Activated T-cell treated with anti-CD3 and anti-CD28 coated beads, Interleukin-2, amount 50 U/mL, for 72 hours (primary cell): Measurements from ENCODE around the gene CALHM3. TPM values are rescaled to one million over a fixed set of nuclear protein-coding genes. Genes with fewer than 3 reads are reported as not detected.

ENCODE experiments used
- ATAC-seq, 2 donors: fragments of 150-1000 bp; cut with Tn5 transposase; replicated peaks in 1 of 2; 2 replicates each; pipeline ENCODE4 v1.10.0; 2021; ENCODE audit warnings: moderate library complexity in 2 of 2, mild to moderate bottlenecking in 1 of 2
- DNase-seq, 2 donors: peaks; one replicate each; pipeline ENCODE4 v3.0.0; 2021 to 2022; ENCODE audit warnings: mixed read lengths in 1 of 2
- H3K27ac Mint-ChIP-seq: one replicate; pipeline ENCODE4 v1.8.0; 2022; ENCODE audit warnings: mild to moderate bottlenecking, moderate library complexity, mixed read lengths
- H3K27me3 Mint-ChIP-seq: one replicate; pipeline ENCODE4 v1.8.0; 2022; ENCODE audit warnings: low read depth, mixed read lengths
- H3K36me3 Mint-ChIP-seq, 2 donors: one replicate each; pipeline ENCODE4 v1.8.0; 2022; ENCODE audit warnings: mixed read lengths in 2 of 2, mild to moderate bottlenecking in 1 of 2; ENCODE audit not compliant: insufficient read depth in 2 of 2
- H3K4me1 Mint-ChIP-seq: one replicate; pipeline ENCODE4 v1.8.0; 2022; ENCODE audit warnings: low read depth, mixed read lengths
- H3K4me3 Mint-ChIP-seq, 2 donors: one replicate each; pipeline ENCODE4 v1.8.0; 2022; ENCODE audit warnings: mild to moderate bottlenecking in 2 of 2, mixed read lengths in 2 of 2, moderate library complexity in 2 of 2
- H3K9me3 Mint-ChIP-seq, 2 donors: one replicate each; pipeline ENCODE4 v1.8.0; 2022; ENCODE audit warnings: mixed read lengths in 2 of 2
- total RNA-seq, 2 donors: library from RNA; stranded (reverse); gene quantifications; one replicate each; pipeline ENCODE4 v1.2.3, GENCODE V29; 2022

The CALHM3 gene
- total RNA-seq, 2 donors from 2014 or later, result not detected

- DNase-seq (peak; percentile 17 to 51), ATAC-seq (peak; percentile 50 to 72)
- no peaks in the 10 kb centered on the region for H3K36me3 Mint-ChIP-seq
- no peaks in the 10 kb centered on the region for H3K27me3 Mint-ChIP-seq
- H3K27ac Mint-ChIP-seq, result peak overlapping the region; percentile 23
- no peaks in the 10 kb centered on the region for H3K9me3 Mint-ChIP-seq
- no peak overlapping the region for H3K4me3 Mint-ChIP-seq
- peaks cover 24% of the 10 kb centered on the region for H3K4me1 Mint-ChIP-seq
Observed at GRCh38 chr10:103476046-103476768, 2.8 kb downstream of the CALHM3 start.

DNA sequence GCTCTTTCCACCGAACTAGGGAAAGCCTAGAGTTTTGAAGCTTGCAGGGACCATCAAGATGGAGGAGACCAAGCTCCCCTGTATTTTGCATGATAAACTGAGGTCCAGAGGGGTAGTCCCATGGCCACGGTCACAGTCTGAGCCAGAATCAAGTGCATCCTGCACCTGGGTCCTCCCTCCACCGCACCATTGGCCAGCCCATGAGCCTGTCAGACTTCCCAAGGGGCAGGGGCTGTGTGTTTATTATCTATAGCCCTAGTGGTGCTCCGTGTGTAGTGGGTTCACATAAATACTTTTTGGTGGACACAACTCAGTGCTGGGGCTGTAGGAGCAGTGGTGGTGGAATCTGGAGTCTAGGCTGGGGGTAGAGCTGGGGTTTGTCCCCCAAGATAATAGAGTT is 3.6 kb downstream of the CALHM3 start:
- H3K4me1 Mint-ChIP-seq, result peaks cover 32% of the 10 kb centered on the region
- ATAC-seq (no peak), DNase-seq (no peak)
- no peaks in the 10 kb centered on the region for H3K9me3 Mint-ChIP-seq
- H3K4me3 Mint-ChIP-seq, result no peak overlapping the region
- no peak overlapping the region for H3K27ac Mint-ChIP-seq
- H3K27me3 Mint-ChIP-seq, result peaks cover 3% of the 10 kb centered on the region
- H3K36me3 Mint-ChIP-seq, result no peaks in the 10 kb centered on the region

DNA sequence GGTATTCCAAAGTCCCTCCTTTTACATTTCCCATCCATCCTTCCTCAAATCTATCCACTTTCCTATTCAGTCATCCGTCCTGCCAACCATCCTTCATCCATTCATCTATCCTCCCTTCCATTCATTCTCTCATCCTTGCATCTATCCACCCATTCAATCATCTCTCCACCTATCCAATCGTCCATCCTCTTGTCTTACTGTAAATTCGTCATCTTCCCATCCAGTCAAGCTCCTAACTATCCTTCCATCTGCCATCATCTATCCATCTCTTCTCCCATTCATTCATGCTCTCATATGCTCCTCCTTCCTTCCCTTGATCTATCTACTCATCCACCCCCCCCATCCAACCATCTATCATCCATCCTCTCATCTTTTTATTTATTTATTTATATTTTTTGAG is 5.0 kb downstream of the CALHM3 start:
- no peak overlapping the region for H3K4me3 Mint-ChIP-seq
- H3K27me3 Mint-ChIP-seq, result peaks cover 8% of the 10 kb centered on the region
- H3K36me3 Mint-ChIP-seq, result no peaks in the 10 kb centered on the region
- no peak for ATAC-seq
- no peak for DNase-seq
- H3K27ac Mint-ChIP-seq, result no peak overlapping the region
- H3K4me1 Mint-ChIP-seq, result peaks cover 35% of the 10 kb centered on the region
- no peaks in the 10 kb centered on the region for H3K9me3 Mint-ChIP-seq

GRCh38 chr10:103473261-103473671 is 5.8 kb downstream of the CALHM3 start:
- H3K4me1 Mint-ChIP-seq, result peaks cover 35% of the 10 kb centered on the region
- no peak overlapping the region for H3K4me3 Mint-ChIP-seq
- no peak overlapping the region for H3K27ac Mint-ChIP-seq
- no peak for ATAC-seq
- H3K36me3 Mint-ChIP-seq, result no peaks in the 10 kb centered on the region
- peaks cover 8% of the 10 kb centered on the region for H3K27me3 Mint-ChIP-seq
- no peaks in the 10 kb centered on the region for H3K9me3 Mint-ChIP-seq
- no peak for DNase-seq

DNA sequence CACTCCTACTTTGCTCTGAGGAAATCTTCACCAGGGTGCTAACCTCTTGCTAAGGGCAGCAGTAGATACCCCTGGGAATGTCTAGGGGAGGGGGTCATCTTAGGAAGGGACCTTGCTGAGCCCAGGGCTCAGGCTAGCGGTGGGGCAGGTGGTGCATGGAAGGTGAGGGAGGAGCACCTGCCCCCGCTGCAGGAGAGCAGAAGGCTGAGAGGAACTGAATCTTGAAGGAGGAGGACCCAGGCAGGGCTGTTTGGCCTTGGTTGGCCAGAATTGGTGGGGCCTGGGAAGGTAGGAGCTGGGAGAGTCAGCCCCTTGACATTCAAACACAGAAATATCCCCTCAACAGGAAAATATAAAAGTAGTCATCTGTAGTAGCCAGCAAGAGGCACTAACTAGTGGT is 7.0 kb downstream of the CALHM3 start:
- no peak for DNase-seq
- Mint-ChIP-seq H3K27ac (peak overlapping the region; percentile 34), H3K4me3 (peak overlapping the region; percentile 38 to 74), H3K27me3 (peaks cover 8% of the 10 kb centered on the region), H3K4me1 (peaks cover 35% of the 10 kb centered on the region), H3K36me3 (no peaks in the 10 kb centered on the region), H3K9me3 (no peaks in the 10 kb centered on the region)
- no peak for ATAC-seq

GRCh38 chr10:103470761-103471653 is 8.0 kb downstream of the CALHM3 start:
- Mint-ChIP-seq H3K27ac (peak overlapping the region; percentile 34), H3K27me3 (peaks cover 8% of the 10 kb centered on the region), H3K4me1 (peaks cover 34% of the 10 kb centered on the region), H3K36me3 (no peaks in the 10 kb centered on the region), H3K9me3 (no peaks in the 10 kb centered on the region), H3K4me3 (peak overlapping the region; percentile 56 to 74)
- peak; percentile 68 to 73 for DNase-seq
- peak; percentile 92 for ATAC-seq

DNA sequence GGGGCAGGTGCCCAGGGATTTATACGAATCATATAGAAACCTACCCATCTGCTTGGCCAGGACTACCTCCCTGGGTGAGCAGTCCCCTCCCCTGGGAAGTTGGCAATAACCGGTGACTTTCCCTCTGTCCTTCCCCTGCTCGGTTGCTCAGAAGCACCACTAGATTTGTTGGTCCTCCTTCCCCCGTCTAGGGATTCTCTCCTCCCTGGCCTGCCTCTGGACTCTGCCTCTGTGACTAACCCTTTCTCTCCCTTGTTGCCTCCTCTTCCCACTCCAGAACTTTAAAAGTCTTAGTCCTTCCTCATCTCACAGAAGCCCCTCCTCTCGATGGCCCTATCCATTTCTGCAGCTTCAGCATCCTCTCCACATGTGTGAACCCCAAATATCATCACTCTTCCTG is 9.8 kb downstream of the CALHM3 start:
- ATAC-seq (no peak), DNase-seq (no peak)
- H3K27ac Mint-ChIP-seq, result no peak overlapping the region
- H3K4me3 Mint-ChIP-seq, result no peak overlapping the region
- H3K9me3 Mint-ChIP-seq, result no peaks in the 10 kb centered on the region
- H3K27me3 Mint-ChIP-seq, result peaks cover 8% of the 10 kb centered on the region
- H3K36me3 Mint-ChIP-seq, result no peaks in the 10 kb centered on the region
- H3K4me1 Mint-ChIP-seq, result peaks cover 32% of the 10 kb centered on the region

- peaks cover 8% of the 10 kb centered on the region for H3K27me3 Mint-ChIP-seq
- no peak overlapping the region for H3K4me3 Mint-ChIP-seq
- no peaks in the 10 kb centered on the region for H3K9me3 Mint-ChIP-seq
- ATAC-seq (no peak), DNase-seq (no peak)
- H3K36me3 Mint-ChIP-seq, result no peaks in the 10 kb centered on the region
- no peak overlapping the region for H3K27ac Mint-ChIP-seq
- H3K4me1 Mint-ChIP-seq, result peaks cover 29% of the 10 kb centered on the region
Observed at GRCh38 chr10:103467406-103467805, 11.6 kb downstream of the CALHM3 start.

DNA sequence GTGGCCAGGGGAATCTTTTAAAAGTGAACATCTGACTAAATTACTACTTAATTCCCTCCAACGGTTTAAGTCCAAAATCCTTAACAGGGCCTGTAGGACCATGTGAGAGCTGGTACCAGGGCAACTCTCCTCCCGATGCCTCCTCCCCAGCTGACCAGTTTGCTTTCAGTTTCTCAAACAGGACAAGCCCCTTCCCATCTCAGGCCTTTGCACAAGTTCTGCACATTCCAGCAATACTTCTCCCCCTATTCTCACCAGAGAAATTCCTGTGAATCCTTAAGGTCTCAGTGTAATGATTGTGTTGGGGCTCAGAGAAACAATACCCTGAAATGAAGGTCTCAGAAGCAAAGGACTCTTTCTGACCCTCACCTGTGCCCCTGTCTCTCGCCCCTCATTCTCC is 12.3 kb downstream of the CALHM3 start:
- Mint-ChIP-seq H3K4me3 (no peak overlapping the region), H3K27ac (no peak overlapping the region), H3K9me3 (no peaks in the 10 kb centered on the region), H3K27me3 (peaks cover 8% of the 10 kb centered on the region), H3K4me1 (peaks cover 22% of the 10 kb centered on the region), H3K36me3 (no peaks in the 10 kb centered on the region)
- DNase-seq (no peak), ATAC-seq (no peak)

DNA sequence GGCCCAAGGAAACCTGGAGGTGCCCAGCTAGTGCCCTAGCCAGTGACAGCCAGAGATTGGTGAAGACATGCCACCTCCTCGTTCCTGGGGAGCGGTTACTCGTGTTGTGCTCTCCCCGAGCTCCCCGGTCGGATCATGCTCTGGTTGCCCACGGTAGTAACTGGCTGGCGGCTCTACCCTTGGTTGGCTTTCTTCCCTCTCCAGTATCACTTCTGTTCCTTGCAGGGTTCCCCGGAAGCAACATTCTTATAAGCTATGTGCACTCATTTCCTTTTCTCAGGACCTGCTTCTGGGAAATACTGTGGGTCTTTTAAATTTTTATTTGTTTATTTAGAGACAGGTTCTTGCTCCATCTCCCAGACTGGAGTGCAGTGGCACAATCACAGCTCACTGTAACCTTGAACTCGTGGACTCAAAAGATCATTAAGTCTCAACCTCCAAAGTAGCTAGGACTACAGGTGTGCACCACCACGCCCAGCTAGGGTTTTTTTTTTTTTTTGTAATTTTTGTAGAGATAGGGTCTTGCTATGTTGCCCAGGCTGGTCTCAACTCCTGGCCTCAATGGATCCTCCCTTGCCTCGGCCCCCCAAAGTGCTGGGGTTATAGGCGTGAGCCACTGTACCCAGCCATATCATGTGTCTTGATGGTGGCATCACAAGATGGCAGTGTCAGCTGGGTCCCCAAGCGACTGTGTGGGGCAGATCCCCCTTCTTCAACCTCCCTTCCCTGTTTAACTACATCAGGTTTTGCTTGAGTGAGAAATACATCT is 13.4 kb downstream of the CALHM3 start:
- Mint-ChIP-seq H3K27me3 (peaks cover 6% of the 10 kb centered on the region), H3K4me3 (no peak overlapping the region), H3K4me1 (peaks cover 11% of the 10 kb centered on the region), H3K36me3 (no peaks in the 10 kb centered on the region), H3K9me3 (no peaks in the 10 kb centered on the region), H3K27ac (no peak overlapping the region)
- ATAC-seq (no peak), DNase-seq (no peak)

GRCh38 chr10:103463499-103463898 is 15.5 kb downstream of the CALHM3 start:
- H3K4me3 Mint-ChIP-seq, result no peak overlapping the region
- no peaks in the 10 kb centered on the region for H3K36me3 Mint-ChIP-seq
- H3K27ac Mint-ChIP-seq, result no peak overlapping the region
- no peak for ATAC-seq
- H3K9me3 Mint-ChIP-seq, result no peaks in the 10 kb centered on the region
- DNase-seq, result no peak
- no peaks in the 10 kb centered on the region for H3K27me3 Mint-ChIP-seq
- H3K4me1 Mint-ChIP-seq, result peaks cover 6% of the 10 kb centered on the region

GRCh38 chr10:103459615-103460014 is 19.4 kb downstream of the CALHM3 start:
- H3K4me3 Mint-ChIP-seq, result no peak overlapping the region
- DNase-seq (no peak), ATAC-seq (no peak)
- no peaks in the 10 kb centered on the region for H3K4me1 Mint-ChIP-seq
- H3K36me3 Mint-ChIP-seq, result no peaks in the 10 kb centered on the region
- no peaks in the 10 kb centered on the region for H3K27me3 Mint-ChIP-seq
- no peak overlapping the region for H3K27ac Mint-ChIP-seq
- H3K9me3 Mint-ChIP-seq, result no peaks in the 10 kb centered on the region

GRCh38 chr10:103458720-103459119 is 20.3 kb downstream of the CALHM3 start, which contains the start of gene CALHM1:
Gene CALHM1 (minus strand): TSS chr10:103458900. CDS start chr10:103458751, 149 bp downstream.
- no peak within 1 kb of the TSS for H3K4me3 Mint-ChIP-seq
- no peaks in the 10 kb centered on the region for H3K36me3 Mint-ChIP-seq
- ATAC-seq, result peak; percentile 26 to 56
- no peak for DNase-seq
- no peaks in the 10 kb centered on the region for H3K9me3 Mint-ChIP-seq
- no peak within 1 kb of the TSS for H3K27ac Mint-ChIP-seq
- H3K27me3 Mint-ChIP-seq, result no peaks in the 10 kb centered on the region
- H3K4me1 Mint-ChIP-seq, result no peaks in the 10 kb centered on the region
